HG03520 (cell line): Measurements from ENCODE around the gene TMEM248.
"Not testable (repeated sequence)": the region's sequence is repeated elsewhere in the genome, so short reads cannot be mapped to it uniquely, and the experiment has no call there.

Source experiments
- ATAC-seq: cut with Tn5 transposase; IDR thresholded peaks from one replicate; pipeline ENCODE4 v1.9.1; 2021; ENCODE audit warnings: mild to moderate bottlenecking, moderate library complexity; ENCODE audit not compliant: unreplicated experiment

TMEM248 gene

GRCh38 chr7:66908598-66908997, 12.4 kb upstream of the TMEM248 start:
- not testable (repeated sequence) for ATAC-seq

GRCh38 chr7:66910789-66911188, 10.2 kb upstream of the TMEM248 start:
- ATAC-seq: no peak

GRCh38 chr7:66911191-66911590, 9.8 kb upstream of the TMEM248 start:
- ATAC-seq: not testable (repeated sequence)

GRCh38 chr7:66912195-66912594, 8.8 kb upstream of the TMEM248 start:
- no peak for ATAC-seq

- no peak for ATAC-seq
Observed at GRCh38 chr7:66913118-66914037, 7.6 kb upstream of the TMEM248 start.

GRCh38 chr7:66917904-66918303, 3.1 kb upstream of the TMEM248 start:
- ATAC-seq: not testable (repeated sequence)

GRCh38 chr7:66919304-66919703, 1.7 kb upstream of the TMEM248 start:
- no peak for ATAC-seq

GRCh38 chr7:66919704-66920103, 1.3 kb upstream of the TMEM248 start:
- no peak for ATAC-seq

GRCh38 chr7:66920256-66920655, 769 bp upstream of the TMEM248 start:
- ATAC-seq: no peak

- peak; percentile 22 for ATAC-seq
Observed at GRCh38 chr7:66921396-66921917, 432 bp downstream of the TMEM248 start.

- ATAC-seq: no peak
Observed at GRCh38 chr7:66921918-66922486, 977 bp downstream of the TMEM248 start.

- ATAC-seq: no peak
Observed at GRCh38 chr7:66925255-66925654, 4.2 kb downstream of the TMEM248 start.

- no peak for ATAC-seq
Observed at GRCh38 chr7:66927348-66927948, 6.4 kb downstream of the TMEM248 start.

GRCh38 chr7:66928388-66928787, 7.4 kb downstream of the TMEM248 start:
- no peak for ATAC-seq

- no peak for ATAC-seq
Observed at GRCh38 chr7:66929165-66929564, 8.1 kb downstream of the TMEM248 start.

- no peak for ATAC-seq
Observed at GRCh38 chr7:66929935-66930334, 8.9 kb downstream of the TMEM248 start.

- ATAC-seq: no peak
Observed at GRCh38 chr7:66930341-66930740, 9.3 kb downstream of the TMEM248 start.

- ATAC-seq: no peak
Observed at GRCh38 chr7:66933469-66933868, 12.4 kb downstream of the TMEM248 start.

- no peak for ATAC-seq
Observed at GRCh38 chr7:66937940-66938339, 16.9 kb downstream of the TMEM248 start.

GRCh38 chr7:66939325-66939724, 18.3 kb downstream of the TMEM248 start:
- ATAC-seq: no peak

- ATAC-seq: no peak
Observed at GRCh38 chr7:66946545-66946944, 25.5 kb downstream of the TMEM248 start.
